Naive thymus-derived CD8-positive, alpha-beta T cell (primary cell): ENCODE measurements around the gene BAZ2A. TPM values are rescaled to one million over a fixed set of nuclear protein-coding genes. Genes with fewer than 3 reads are reported as not detected.

Experiments used
- ATAC-seq, 2 donors: fragments of 150-1000 bp; cut with Tn5 transposase in 1 of 2; sonication (Bioruptor Pico), chemical (Tn5 transposase) in 1 of 2; 1 replicate in 1 of 2; 2 replicates in 1 of 2; pipeline ENCODE4 v1.10.0; 2021; ENCODE audit warnings: mild to moderate bottlenecking in 2 of 2, moderate library complexity in 2 of 2
- POLR2A ChIA-PET: fragments of 350-600 bp; sonication (Branson Sonifier 250); formaldehyde crosslinking; loops from one replicate; lab custom pipeline; 2021; ENCODE audit warnings: antibody characterized with exemption; lab: Charles Lee
- DNase-seq, 10 donors: peaks; one replicate each; pipeline versions ENCODE4 v3.0.0 to v3.0.0-alpha.2; 2020 to 2022
- H3K27ac Mint-ChIP-seq, 10 donors: one replicate each; pipeline ENCODE4 v1.8.0; 2020 to 2022; ENCODE audit warnings: mild to moderate bottlenecking in 10 of 10, mixed read lengths in 10 of 10, moderate library complexity in 4 of 10, inconsistent platforms in 1 of 10
- H3K27me3 Mint-ChIP-seq, 5 donors: one replicate each; pipeline ENCODE4 v1.8.0; 2021 to 2022; ENCODE audit warnings: mixed read lengths in 5 of 5
- H3K36me3 Mint-ChIP-seq, 3 donors: one replicate each; pipeline ENCODE4 v1.8.0; 2020 to 2022; ENCODE audit warnings: mixed read lengths in 3 of 3, mild to moderate bottlenecking in 2 of 3, inconsistent platforms in 1 of 3
- H3K4me1 Mint-ChIP-seq, 4 donors: one replicate each; pipeline ENCODE4 v1.8.0; 2021 to 2022; ENCODE audit warnings: mixed read lengths in 4 of 4
- H3K4me3 Mint-ChIP-seq, 10 donors: one replicate each; pipeline ENCODE4 v1.8.0; 2020 to 2022; ENCODE audit warnings: mild to moderate bottlenecking in 10 of 10, mixed read lengths in 10 of 10, moderate library complexity in 6 of 10, inconsistent platforms in 1 of 10
- H3K9me3 Mint-ChIP-seq, 9 donors: one replicate each; pipeline ENCODE4 v1.8.0; 2020 to 2022; ENCODE audit warnings: mixed read lengths in 9 of 9, mild to moderate bottlenecking in 3 of 9, inconsistent platforms in 1 of 9, moderate library complexity in 1 of 9
- polyA plus RNA-seq, 3 donors: library from polyadenylated mRNA; unstranded; fragments of 300-500 nt; fragmentation: Illumina TruSeq; gene quantifications; one replicate each; pipeline ENCODE4 v1.2.3, GENCODE V29; 2021
- total RNA-seq, 8 experiments: library from RNA in 2 of 8; stranded (reverse) in 2 of 8; gene quantifications; one replicate each; pipeline ENCODE4 v1.2.3 and lab custom pipeline; 2021 to 2026

BAZ2A gene
- total and polyA plus RNA-seq, 5 experiments from 2014 or later = 14.3 to 202 (median 29.5) TPM

DNA sequence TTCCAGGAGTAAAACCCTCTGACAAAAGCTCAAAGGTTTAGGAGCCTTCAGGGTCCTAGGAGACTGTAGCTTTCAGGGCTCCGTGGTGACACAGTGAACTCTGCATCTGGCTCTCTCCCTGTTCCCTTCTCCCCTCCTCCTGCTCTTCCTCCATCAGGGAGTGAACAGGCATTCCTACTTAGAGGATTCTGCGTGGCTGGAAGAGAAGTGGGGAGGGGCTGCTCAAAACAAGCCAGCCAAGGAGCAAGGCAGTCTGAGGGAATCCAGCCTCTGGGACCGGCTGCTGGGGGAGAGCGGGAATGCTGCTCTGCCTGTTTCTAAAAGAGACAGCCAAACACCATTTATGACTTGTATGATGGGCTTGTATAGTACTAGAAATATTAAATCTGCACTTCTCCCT, 59.0 kb downstream of the BAZ2A start:
- POLR2A ChIA-PET = interaction anchor here (0.7 kb wide), 1 partner anchor 83 kb away, joined by 3 read pairs; the partner anchor contains the start of gene GLS2
- H3K9me3 Mint-ChIP-seq = no peaks in the 10 kb centered on the region
- no peak for ATAC-seq

GRCh38 chr12:56568146-56568545, 62.0 kb downstream of the BAZ2A start:
- POLR2A ChIA-PET = no interaction called here
- DNase-seq (no peak), ATAC-seq (no peak)
- Mint-ChIP-seq H3K4me1 (peaks cover 14 to 38% (median 34%) of the 10 kb centered on the region in 4 donors), H3K9me3 (no peaks in the 10 kb centered on the region), H3K36me3 (no peaks in the 10 kb centered on the region), H3K27me3 (peaks cover 0 to 1% (median 0%) of the 10 kb centered on the region in 5 donors), H3K27ac (peak overlapping the region in 2 of 10 donors; percentile 44 to 46), H3K4me3 (no peak overlapping the region)

More for the DNA sequence above, 59.0 kb downstream of the BAZ2A start:
- peak overlapping the region in 2 of 10 donors; percentile 24 for H3K4me3 Mint-ChIP-seq
- peaks cover 0 to 1% (median 0%) of the 10 kb centered on the region in 5 donors for H3K27me3 Mint-ChIP-seq
- no peak for DNase-seq
- H3K4me1 Mint-ChIP-seq = peaks cover 9 to 30% (median 25%) of the 10 kb centered on the region in 4 donors
- no peaks in the 10 kb centered on the region for H3K36me3 Mint-ChIP-seq
- peak overlapping the region in 3 of 10 donors; percentile 15 to 77 (median 22) for H3K27ac Mint-ChIP-seq

DNA sequence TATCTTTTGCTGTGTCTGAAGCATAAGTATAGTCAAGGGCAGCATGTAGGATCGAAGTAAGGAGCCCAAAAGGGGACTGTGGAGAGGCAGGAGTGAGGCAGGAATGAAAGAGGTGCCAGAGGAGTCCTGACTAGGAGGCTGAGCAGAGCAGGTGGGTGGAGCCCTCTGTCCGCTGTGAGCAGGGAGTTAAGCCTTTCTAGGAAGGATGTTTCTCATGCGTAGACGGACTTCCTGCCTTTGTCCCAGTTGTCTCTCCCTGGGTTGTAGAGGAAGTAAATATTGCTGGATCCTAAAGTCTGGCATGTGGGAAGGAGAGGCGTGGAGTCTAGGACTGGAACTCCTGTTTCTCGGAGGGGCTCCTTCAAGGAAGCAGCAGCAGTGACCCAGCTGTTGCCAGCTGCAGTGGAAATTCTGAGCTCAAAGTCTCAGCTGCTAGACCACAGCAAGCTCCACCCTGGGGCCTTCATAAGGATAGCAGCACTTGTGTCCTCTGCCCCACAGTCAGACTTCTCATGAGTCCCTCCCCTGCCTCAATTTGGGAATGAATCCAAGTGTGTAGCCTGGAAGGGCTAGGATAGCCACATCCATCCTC, 64.5 kb downstream of the BAZ2A start:
- POLR2A ChIA-PET = no interaction called here
- Mint-ChIP-seq H3K27ac (peak overlapping the region; percentile 13 to 72 (median 48)), H3K27me3 (peaks cover 0 to 1% (median 0%) of the 10 kb centered on the region in 5 donors), H3K4me3 (peak overlapping the region; percentile 5 to 65 (median 50)), H3K36me3 (no peaks in the 10 kb centered on the region), H3K4me1 (peaks cover 14 to 30% (median 26%) of the 10 kb centered on the region in 4 donors), H3K9me3 (no peaks in the 10 kb centered on the region)
- peak; percentile 39 to 43 for ATAC-seq
- DNase-seq = peak in 1 of 10 donors; percentile 8

GRCh38 chr12:56551070-56551469, 79.1 kb downstream of the BAZ2A start:
- ATAC-seq (no peak), DNase-seq (no peak)
- H3K9me3 Mint-ChIP-seq = no peaks in the 10 kb centered on the region
- H3K36me3 Mint-ChIP-seq = peaks cover 0 to 3% (median 0%) of the 10 kb centered on the region in 3 donors
- POLR2A ChIA-PET = no interaction called here
- H3K27ac Mint-ChIP-seq = no peak overlapping the region
- no peak overlapping the region for H3K4me3 Mint-ChIP-seq
- H3K4me1 Mint-ChIP-seq = peaks cover 0 to 4% (median 0%) of the 10 kb centered on the region in 4 donors
- no peaks in the 10 kb centered on the region for H3K27me3 Mint-ChIP-seq

GRCh38 chr12:56546680-56547079, 83.4 kb downstream of the BAZ2A start:
- POLR2A ChIA-PET = no interaction called here
- Mint-ChIP-seq H3K9me3 (no peaks in the 10 kb centered on the region), H3K27me3 (no peaks in the 10 kb centered on the region), H3K4me1 (peaks cover 0 to 2% (median 0%) of the 10 kb centered on the region in 4 donors), H3K27ac (no peak overlapping the region), H3K36me3 (peaks cover 0 to 3% (median 0%) of the 10 kb centered on the region in 3 donors), H3K4me3 (no peak overlapping the region)
- DNase-seq (no peak), ATAC-seq (no peak)

Other genes with a start within 250 kb of the BAZ2A start
- 1 to 10 TPM; 5.5 to 5.8 TPM for gene TIMELESS, start 180.9 kb downstream of the BAZ2A start, total RNA-seq
- 1 to 10 TPM; 3.3 to 4.2 (median 3.5) TPM for gene TIMELESS, start 180.9 kb downstream of the BAZ2A start, polyA plus RNA-seq
- not detected for gene MIP, start 175.7 kb downstream of the BAZ2A start, total RNA-seq
- gene MIP, start 175.7 kb downstream of the BAZ2A start, polyA plus RNA-seq = not detected
- gene SPRYD4, start 161.7 kb downstream of the BAZ2A start, total RNA-seq = 1 to 10 TPM; 9.0 to 9.4 TPM
- gene SPRYD4, start 161.7 kb downstream of the BAZ2A start, polyA plus RNA-seq = 1 to 10 TPM; 1.3 to 1.6 (median 1.4) TPM
- 10 to 100 TPM; 10.9 to 11.5 TPM for gene GLS2, start 142.2 kb downstream of the BAZ2A start, total RNA-seq
- 1 to 10 TPM; 3.2 to 6.5 (median 6.4) TPM for gene GLS2, start 142.2 kb downstream of the BAZ2A start, polyA plus RNA-seq
- 1 to 10 TPM; 4.1 to 4.7 TPM for gene RBMS2, start 108.5 kb downstream of the BAZ2A start, total RNA-seq
- 1 to 10 TPM; 1.2 to 6.2 (median 2.2) TPM for gene RBMS2, start 108.5 kb downstream of the BAZ2A start, polyA plus RNA-seq
- 100 to 1,000 TPM; 269 to 285 TPM for gene ATP5F1B, start 15.7 kb upstream of the BAZ2A start, total RNA-seq
- 100 to 1,000 TPM; 724 to 879 (median 771) TPM for gene ATP5F1B, start 15.7 kb upstream of the BAZ2A start, polyA plus RNA-seq
- gene PTGES3, start 58.0 kb upstream of the BAZ2A start, total RNA-seq = 100 to 1,000 TPM; 179 to 197 TPM
- gene PTGES3, start 58.0 kb upstream of the BAZ2A start, polyA plus RNA-seq = 100 to 1,000 TPM; 229 to 236 (median 234) TPM
- gene NACA, start 95.0 kb upstream of the BAZ2A start, total RNA-seq = 1,000 to 10,000 TPM; 1,471 to 1,474 TPM
- 1,000 to 10,000 TPM; 1,330 to 1,441 (median 1,344) TPM for gene NACA, start 95.0 kb upstream of the BAZ2A start, polyA plus RNA-seq
- gene PRIM1, start 122.0 kb upstream of the BAZ2A start, total RNA-seq = 10 to 100 TPM; 26.3 to 26.7 TPM
- 10 to 100 TPM; 43.8 to 49.1 (median 45.8) TPM for gene PRIM1, start 122.0 kb upstream of the BAZ2A start, polyA plus RNA-seq
- 1 to 10 TPM; 1.2 to 1.3 TPM for gene HSD17B6, start 133.0 kb upstream of the BAZ2A start, total RNA-seq
- gene HSD17B6, start 133.0 kb upstream of the BAZ2A start, polyA plus RNA-seq = 1 to 10 TPM in 2 of 3 donors, under 1 TPM in 1; 0.71 to 1.3 (median 1.1) TPM